Stimulated activated naive CD8-positive, alpha-beta T cell treated with anti-CD3 and anti-CD28 coated beads, Interleukin-15, amount 100 ng/mL, for 72 hours (primary cell): ENCODE data around the gene MLPH.

ENCODE experiments used
- ATAC-seq: fragments of 150-1000 bp; cut with Tn5 transposase; 2 replicates; pipeline ENCODE4 v1.10.0; 2021; ENCODE audit warnings: mild to moderate bottlenecking, moderate library complexity
- DNase-seq, 2 donors: peaks; one replicate each; pipeline ENCODE4 v3.0.0; 2021 to 2022
- H3K27ac Mint-ChIP-seq, 2 donors: one replicate each; pipeline ENCODE4 v1.8.0; 2022; ENCODE audit warnings: mild to moderate bottlenecking in 2 of 2, mixed read lengths in 2 of 2, moderate library complexity in 2 of 2
- H3K27me3 Mint-ChIP-seq: one replicate; pipeline ENCODE4 v1.8.0; 2022; ENCODE audit warnings: mixed read lengths
- H3K4me1 Mint-ChIP-seq: one replicate; pipeline ENCODE4 v1.8.0; 2022; ENCODE audit warnings: mild to moderate bottlenecking, mixed read lengths
- H3K4me3 Mint-ChIP-seq, 2 donors: one replicate each; pipeline ENCODE4 v1.8.0; 2022; ENCODE audit warnings: mild to moderate bottlenecking in 2 of 2, mixed read lengths in 2 of 2, moderate library complexity in 1 of 2
- H3K9me3 Mint-ChIP-seq, 2 donors: one replicate each; pipeline ENCODE4 v1.8.0; 2022; ENCODE audit warnings: mixed read lengths in 2 of 2

MLPH gene, protein sequence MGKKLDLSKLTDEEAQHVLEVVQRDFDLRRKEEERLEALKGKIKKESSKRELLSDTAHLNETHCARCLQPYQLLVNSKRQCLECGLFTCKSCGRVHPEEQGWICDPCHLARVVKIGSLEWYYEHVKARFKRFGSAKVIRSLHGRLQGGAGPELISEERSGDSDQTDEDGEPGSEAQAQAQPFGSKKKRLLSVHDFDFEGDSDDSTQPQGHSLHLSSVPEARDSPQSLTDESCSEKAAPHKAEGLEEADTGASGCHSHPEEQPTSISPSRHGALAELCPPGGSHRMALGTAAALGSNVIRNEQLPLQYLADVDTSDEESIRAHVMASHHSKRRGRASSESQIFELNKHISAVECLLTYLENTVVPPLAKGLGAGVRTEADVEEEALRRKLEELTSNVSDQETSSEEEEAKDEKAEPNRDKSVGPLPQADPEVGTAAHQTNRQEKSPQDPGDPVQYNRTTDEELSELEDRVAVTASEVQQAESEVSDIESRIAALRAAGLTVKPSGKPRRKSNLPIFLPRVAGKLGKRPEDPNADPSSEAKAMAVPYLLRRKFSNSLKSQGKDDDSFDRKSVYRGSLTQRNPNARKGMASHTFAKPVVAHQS

DNA sequence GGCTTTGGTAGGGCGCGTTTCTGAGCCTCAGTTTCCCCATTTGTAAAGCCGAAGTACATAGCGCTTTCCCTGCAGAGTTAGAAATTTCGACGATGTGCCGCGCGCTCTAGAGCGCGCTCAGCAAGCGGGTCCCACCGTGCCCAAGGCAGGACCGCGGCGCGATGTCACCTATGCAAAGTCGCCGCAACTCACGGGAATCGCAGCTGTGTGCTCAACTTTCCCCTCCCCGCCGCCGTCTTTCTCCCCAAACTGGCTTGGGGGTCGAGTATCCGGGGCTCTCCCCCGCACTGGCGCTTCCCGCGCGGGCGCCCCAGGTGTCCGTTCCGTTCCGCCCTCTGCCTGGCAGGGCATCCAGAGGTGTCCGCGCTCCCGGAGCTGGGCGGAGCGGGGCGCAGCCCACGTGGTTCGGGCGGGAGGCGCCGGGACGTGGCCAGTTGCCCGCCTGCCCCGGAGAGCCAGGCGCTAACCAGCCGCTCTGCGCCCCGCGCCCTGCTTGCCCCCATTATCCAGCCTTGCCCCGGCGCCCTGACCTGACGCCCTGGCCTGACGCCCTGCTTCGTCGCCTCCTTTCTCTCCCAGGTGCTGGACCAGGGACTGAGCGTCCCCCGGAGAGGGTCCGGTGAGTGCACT is at the start of gene MLPH:
TSS of gene MLPH (plus strand) at position 433 of the 630 bp plus-strand sequence. CDS start 6,176 bp downstream, outside the sequence.
- Mint-ChIP-seq H3K4me3 (peak within 1 kb of the TSS in 1 of 2 donors; percentile 46), H3K27ac (no peak within 1 kb of the TSS), H3K27me3 (peaks cover 83% of the 10 kb centered on the region), H3K9me3 (peaks cover 8 to 10% of the 10 kb centered on the region in 2 donors), H3K4me1 (peaks cover 9% of the 10 kb centered on the region)
- ATAC-seq (no peak), DNase-seq (no peak)

DNA sequence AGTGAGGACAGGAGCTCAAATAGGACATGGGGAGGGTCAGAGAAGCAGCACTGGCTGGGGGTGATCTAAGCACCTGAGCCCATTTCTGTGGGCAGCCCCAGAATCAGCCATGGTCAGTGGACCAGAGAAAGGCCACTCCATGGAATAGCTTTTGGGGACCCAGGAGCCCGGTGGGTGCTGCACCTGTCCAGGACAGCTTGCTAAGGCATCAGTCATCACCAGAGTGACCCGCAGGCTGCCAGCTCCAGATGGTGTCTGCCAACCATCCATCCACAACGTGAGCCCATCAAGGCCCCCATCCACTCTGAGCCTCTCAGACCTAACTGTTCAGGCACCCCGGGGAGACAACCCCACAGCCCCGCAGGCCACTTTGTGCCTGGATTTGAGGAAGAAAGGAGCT is 49.5 kb upstream of the MLPH start:
- Mint-ChIP-seq H3K4me1 (peaks cover 98% of the 10 kb centered on the region), H3K9me3 (peaks cover 0 to 3% of the 10 kb centered on the region in 2 donors), H3K27ac (peak overlapping the region; percentile 35 to 62), H3K27me3 (no peaks in the 10 kb centered on the region), H3K4me3 (no peak overlapping the region)
- no peak for DNase-seq
- ATAC-seq, result no peak

DNA sequence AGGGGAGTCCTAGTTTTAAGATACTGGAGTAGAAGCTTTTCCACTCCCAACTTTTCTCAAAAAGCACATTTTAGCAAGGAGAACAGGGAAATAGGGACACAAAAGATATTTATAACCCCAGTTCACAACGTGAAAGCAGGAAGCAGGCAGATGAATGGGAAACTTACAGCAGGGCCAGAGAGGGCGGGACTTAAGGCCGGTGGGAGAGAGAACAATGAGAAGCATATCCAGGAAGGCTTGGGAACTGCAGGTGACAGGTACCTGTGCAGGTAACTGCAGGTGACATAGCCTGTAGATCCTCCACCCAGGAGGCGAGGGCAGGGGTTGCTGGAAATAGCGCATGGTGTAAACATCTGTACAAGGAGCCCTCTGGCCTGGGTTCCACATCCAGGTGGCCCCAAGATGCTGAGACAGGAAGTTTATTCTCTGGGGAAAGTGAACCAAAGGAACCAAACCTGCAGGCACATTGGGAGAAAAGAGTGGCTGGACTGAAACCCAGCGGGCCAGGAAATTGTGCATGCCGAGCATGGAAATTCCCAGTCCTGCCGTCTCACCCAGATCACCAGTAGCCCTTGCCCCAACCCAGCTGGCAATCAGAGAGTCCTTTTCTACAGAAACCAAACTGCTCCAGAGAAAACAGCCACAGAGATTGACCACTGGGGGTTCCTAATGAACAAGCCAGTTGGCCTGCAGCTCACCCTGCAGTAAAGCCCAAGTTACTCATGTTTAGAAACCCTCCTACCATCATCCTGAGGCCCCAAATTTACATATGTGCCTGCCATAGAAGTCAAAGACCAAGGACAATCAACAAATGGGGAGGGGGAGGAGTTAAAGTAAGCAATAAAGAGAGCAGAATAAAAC is 48.7 kb upstream of the MLPH start:
- Mint-ChIP-seq H3K4me1 (peaks cover 98% of the 10 kb centered on the region), H3K9me3 (peaks cover 0 to 3% of the 10 kb centered on the region in 2 donors), H3K27ac (no peak overlapping the region), H3K27me3 (no peaks in the 10 kb centered on the region), H3K4me3 (no peak overlapping the region)
- ATAC-seq (no peak), DNase-seq (no peak)

DNA sequence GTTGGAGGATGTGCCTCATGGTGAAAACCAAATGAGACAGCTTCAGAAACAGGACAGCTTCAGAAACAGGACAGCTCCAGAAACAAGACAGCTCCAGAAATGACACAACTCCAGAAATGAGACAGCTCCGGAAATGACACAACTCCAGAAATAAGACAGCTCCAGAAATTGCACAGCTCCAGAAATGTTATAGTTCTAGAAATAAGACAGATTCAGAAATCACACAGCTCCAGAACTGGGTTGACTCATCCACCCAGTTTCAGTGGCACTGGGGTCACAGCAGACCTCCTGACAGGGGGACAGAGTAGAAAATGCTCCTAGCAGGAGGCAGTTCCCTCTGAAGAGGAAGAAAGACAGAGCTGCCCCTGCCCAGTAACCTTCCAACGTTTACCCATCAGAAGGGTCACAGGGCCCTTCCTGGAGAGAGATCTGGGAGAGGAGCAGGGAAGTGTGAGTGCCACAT is 46.2 kb upstream of the MLPH start:
- Mint-ChIP-seq H3K27me3 (no peaks in the 10 kb centered on the region), H3K27ac (peak overlapping the region; percentile 28 to 79), H3K4me1 (peaks cover 83% of the 10 kb centered on the region), H3K4me3 (peak overlapping the region; percentile 31 to 50), H3K9me3 (peaks cover 0 to 3% of the 10 kb centered on the region in 2 donors)
- peak; percentile 54 to 80 for DNase-seq
- peak; percentile 93 for ATAC-seq

DNA sequence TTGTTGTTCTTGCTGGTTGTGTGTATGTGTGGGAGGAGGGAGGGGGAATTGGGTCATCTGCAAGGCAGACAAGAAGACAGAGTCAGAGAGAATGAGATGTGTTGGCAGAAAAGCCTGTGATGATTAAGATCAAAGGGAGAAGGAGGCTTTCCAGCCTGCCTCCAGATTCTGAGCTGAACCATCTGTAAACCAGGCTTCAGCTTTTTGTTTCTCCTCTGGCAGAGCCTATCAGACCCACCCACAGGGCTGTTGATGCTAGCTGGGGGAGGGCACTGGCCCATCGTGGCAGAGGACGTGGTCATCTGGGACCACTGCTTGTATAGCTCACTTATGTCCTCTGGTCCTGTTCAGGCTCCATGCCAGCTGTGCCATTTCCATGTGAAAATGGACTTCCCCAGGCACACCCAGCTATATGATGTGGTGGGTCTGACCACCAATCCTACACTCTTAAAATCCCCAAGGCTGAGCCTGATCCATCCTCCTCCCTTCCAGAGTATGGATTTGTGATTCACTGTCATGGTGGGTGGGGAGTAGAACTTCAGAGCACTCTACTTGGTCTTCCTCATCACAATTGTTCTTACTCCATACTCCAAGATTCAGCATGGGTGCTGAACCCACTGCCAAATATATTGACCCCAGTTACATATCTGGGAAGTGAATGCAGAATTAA is 45.3 kb upstream of the MLPH start:
- peak in 1 of 2 donors; percentile 27 for DNase-seq
- peak; percentile 56 for ATAC-seq
- H3K9me3 Mint-ChIP-seq, result peaks cover 0 to 3% of the 10 kb centered on the region in 2 donors
- no peaks in the 10 kb centered on the region for H3K27me3 Mint-ChIP-seq
- H3K4me3 Mint-ChIP-seq, result peak overlapping the region; percentile 39 to 41
- H3K27ac Mint-ChIP-seq, result peak overlapping the region in 1 of 2 donors; percentile 84
- H3K4me1 Mint-ChIP-seq, result peaks cover 76% of the 10 kb centered on the region

DNA sequence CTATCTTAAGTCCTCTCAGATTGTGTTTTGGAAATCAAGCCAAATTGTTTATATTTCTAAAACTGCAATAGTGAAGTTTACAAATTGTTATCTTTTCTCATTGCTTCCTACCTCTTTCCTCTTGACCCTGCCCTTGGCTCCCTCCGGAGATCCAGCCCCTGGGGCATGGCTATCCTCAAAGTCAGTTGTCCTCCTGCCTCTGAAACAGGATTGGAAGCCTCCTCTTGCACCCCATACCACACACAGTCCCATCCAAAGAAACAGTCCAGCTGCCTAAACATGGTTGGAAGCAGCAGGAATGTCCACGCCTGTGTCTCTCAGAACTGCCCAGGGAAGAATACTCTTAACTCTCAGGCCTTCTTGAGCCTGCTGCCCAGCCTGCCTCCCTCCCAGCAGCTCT is 43.0 kb upstream of the MLPH start:
- Mint-ChIP-seq H3K27ac (no peak overlapping the region), H3K4me1 (peaks cover 62% of the 10 kb centered on the region), H3K4me3 (no peak overlapping the region), H3K27me3 (no peaks in the 10 kb centered on the region), H3K9me3 (peaks cover 0 to 3% of the 10 kb centered on the region in 2 donors)
- ATAC-seq (no peak), DNase-seq (no peak)

DNA sequence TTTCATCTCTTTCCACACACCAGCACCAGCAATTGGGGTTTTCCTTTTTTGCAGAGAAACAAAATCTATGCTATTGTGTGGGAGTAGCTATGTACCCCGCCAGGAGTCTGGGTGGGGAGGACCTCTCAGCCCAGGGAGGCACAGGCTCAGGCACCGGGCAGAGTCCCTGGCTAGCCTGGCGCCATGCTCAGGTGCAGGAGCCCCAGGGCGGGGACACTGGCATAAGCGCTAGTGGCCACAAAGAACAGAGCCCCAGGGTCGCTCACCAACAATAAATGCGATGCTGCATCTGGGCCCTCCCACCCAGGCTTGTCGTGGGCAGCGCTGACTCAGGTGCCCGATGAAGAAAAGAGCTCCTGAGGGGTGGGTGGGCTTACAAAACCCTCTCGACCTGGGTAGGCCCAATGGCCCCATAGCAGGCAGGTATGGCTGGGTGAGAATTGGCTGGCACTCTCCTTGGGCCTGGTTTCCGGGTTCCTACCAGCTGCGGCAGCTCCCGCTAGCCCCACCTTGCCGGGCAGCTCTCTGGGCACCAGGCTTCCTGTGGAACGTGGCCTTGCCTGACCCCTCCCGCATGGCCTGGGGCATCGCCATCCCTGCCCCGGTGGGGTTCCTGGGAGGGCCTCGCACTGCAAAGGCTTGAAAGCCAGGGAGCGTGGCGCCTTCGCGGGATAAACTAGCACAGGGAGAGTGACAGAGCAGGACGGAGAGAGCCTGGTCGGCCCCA is 41.3 kb upstream of the MLPH start:
- DNase-seq, result no peak
- H3K27ac Mint-ChIP-seq, result peak overlapping the region in 1 of 2 donors; percentile 29
- ATAC-seq, result no peak
- H3K27me3 Mint-ChIP-seq, result no peaks in the 10 kb centered on the region
- H3K4me1 Mint-ChIP-seq, result peaks cover 55% of the 10 kb centered on the region
- H3K9me3 Mint-ChIP-seq, result no peaks in the 10 kb centered on the region
- H3K4me3 Mint-ChIP-seq, result no peak overlapping the region

DNA sequence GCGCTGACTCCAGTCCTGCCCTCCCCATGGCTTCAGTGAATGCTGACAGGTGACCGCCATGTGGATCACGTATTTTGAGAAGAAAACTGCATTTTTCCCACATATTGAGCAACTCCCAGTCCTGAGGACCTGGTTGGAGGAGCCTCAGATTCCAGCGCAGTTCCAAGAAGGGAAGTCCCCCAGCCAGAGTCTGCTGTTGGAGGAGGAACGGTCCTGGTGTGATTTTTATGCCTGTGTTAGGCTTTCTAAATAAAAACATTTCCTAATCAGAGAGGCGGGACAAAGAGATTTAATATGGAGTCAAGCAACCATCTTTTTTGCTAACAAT is 40.7 kb upstream of the MLPH start:
- Mint-ChIP-seq H3K27me3 (no peaks in the 10 kb centered on the region), H3K27ac (no peak overlapping the region), H3K4me1 (peaks cover 50% of the 10 kb centered on the region), H3K4me3 (no peak overlapping the region), H3K9me3 (no peaks in the 10 kb centered on the region)
- no peak for ATAC-seq
- DNase-seq, result no peak

DNA sequence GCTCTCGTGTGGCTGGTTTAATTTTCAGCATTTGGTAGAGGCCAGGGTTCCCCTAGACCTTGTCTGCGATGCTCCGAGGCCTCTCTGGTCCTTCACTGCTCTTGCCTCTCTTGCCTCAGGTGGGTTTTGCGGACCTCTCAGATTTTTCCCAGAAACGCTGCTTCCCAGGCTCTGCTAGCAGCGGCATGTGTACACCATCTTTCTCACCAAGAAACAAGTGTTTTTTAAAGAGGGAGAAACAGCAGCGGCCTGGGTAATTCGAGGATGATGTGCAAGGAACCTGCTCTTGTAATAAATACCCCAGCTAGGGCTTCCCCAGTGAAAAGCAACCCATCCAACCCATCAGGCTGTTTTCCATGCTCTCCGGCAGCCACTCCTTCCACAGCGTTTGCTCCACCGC is 39.6 kb upstream of the MLPH start:
- DNase-seq (no peak), ATAC-seq (no peak)
- H3K27ac Mint-ChIP-seq, result no peak overlapping the region
- no peaks in the 10 kb centered on the region for H3K27me3 Mint-ChIP-seq
- H3K4me1 Mint-ChIP-seq, result peaks cover 38% of the 10 kb centered on the region
- no peaks in the 10 kb centered on the region for H3K9me3 Mint-ChIP-seq
- no peak overlapping the region for H3K4me3 Mint-ChIP-seq

DNA sequence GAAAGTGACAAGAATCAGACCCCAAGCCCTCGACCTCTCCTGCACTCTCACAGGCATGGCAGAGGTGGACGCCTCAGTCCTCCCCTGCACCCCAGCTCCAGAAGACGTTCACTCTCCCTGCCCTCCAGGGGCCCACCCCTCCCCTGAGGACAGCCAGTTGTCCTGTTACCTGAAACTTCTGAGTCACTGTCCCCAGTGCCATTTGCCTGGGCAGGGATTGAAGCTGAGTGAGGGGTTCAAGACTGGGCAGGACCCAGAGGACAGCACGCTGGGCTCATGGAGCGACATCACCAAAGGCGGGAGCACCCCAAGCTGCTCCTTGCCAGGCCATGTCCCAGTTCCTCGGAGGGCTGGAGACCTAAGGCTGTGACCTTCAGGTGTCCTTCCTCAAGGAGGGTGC is 38.9 kb upstream of the MLPH start:
- DNase-seq (no peak), ATAC-seq (no peak)
- Mint-ChIP-seq H3K9me3 (no peaks in the 10 kb centered on the region), H3K27ac (no peak overlapping the region), H3K4me1 (peaks cover 31% of the 10 kb centered on the region), H3K27me3 (no peaks in the 10 kb centered on the region), H3K4me3 (no peak overlapping the region)

DNA sequence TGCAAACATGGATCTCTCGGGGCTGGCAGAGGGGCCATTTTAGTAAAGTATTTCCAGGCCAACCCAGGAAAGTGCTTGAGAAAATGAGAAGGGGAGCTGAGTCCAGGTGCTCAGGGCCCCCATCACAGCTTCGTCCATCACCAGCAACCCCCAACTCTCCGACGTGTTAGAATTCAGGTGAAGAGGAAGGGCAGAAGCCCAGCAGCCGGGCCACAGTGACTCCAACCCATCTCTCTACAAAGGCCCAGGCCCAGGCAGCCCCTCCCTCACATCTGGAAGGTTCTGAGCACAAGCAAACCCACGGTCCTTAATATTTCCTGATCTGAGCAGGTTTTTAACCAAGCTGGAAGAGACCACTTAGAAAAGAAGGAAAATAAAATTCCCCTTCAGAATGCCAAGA is 38.4 kb upstream of the MLPH start:
- Mint-ChIP-seq H3K27me3 (no peaks in the 10 kb centered on the region), H3K9me3 (no peaks in the 10 kb centered on the region), H3K4me1 (peaks cover 29% of the 10 kb centered on the region), H3K4me3 (no peak overlapping the region), H3K27ac (no peak overlapping the region)
- DNase-seq (no peak), ATAC-seq (no peak)

DNA sequence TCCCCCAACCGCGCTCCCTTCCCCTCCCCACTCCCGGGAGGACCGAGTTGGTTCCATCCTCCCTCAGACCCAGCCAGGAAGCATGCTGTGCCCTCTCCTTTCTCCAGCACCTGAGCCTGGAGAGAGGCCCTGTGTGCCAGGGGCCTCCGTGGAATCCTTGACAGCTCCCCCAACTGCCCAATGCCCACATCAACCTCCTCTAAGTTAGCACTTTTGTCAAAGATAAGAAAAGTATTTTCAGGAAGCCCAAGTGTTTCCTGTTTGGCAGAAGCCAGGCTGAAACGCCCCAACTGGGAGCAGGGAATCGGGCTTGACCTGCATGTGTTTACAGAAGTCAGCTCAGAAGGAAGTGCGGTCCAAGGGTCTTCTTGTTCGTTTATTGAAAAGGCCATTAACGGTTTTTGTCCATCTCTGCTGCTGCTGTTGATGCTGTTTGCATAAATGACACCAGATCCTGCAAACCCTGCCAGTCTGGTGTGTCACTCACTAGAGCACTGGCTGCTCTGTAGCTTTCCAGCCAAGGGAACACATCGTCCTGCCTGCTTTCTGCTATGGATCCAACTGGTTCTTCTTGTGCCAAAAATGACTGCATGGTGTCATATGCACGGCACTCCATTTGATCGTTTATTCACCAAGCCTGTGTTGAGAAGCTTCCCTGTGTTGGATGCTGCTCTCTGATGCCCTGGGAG is 37.7 kb upstream of the MLPH start:
- no peaks in the 10 kb centered on the region for H3K9me3 Mint-ChIP-seq
- no peak overlapping the region for H3K4me3 Mint-ChIP-seq
- H3K4me1 Mint-ChIP-seq, result peaks cover 29% of the 10 kb centered on the region
- H3K27me3 Mint-ChIP-seq, result no peaks in the 10 kb centered on the region
- no peak overlapping the region for H3K27ac Mint-ChIP-seq
- no peak for ATAC-seq
- no peak for DNase-seq

DNA sequence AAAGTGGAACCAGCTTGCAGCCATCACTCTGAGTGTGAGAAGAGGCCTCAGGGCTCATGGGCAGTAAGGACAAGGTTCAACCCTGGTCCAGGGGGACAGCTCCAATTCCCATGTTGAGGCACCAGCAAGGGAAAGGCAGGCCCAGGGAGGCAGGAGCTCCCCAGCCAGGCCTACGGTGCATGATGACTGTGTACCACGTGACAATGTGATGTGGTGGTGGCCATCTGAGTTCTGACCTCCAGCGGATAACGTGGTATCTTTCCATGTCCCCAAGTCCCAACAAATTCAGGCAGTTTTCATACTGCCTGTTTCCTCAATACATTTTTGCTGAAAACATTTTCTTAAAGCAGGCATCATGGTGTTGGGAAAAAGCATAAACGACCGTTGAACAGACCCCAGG is 36.9 kb upstream of the MLPH start:
- no peak overlapping the region for H3K4me3 Mint-ChIP-seq
- peaks cover 26% of the 10 kb centered on the region for H3K4me1 Mint-ChIP-seq
- ATAC-seq (no peak), DNase-seq (no peak)
- H3K27me3 Mint-ChIP-seq, result no peaks in the 10 kb centered on the region
- H3K9me3 Mint-ChIP-seq, result no peaks in the 10 kb centered on the region
- no peak overlapping the region for H3K27ac Mint-ChIP-seq

DNA sequence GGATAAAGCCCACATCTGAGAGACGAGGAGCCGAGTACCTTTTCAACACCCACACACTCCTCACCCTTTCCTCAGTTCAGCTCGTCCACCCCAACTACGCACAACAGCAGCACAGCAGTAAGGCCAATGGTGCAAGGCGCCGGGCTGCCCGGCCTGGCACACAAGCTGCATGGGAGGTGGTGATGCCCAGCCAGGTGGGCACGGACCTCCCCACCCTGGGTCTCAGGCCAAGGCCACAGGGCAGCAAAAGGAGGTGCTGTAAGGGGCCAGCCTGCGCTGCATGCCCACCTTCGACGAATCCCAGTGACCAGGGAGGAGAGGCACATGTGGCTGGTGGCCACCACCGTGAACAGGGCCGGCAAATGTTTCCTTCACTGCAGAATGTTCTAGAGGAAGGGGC is 36.5 kb upstream of the MLPH start:
- no peaks in the 10 kb centered on the region for H3K9me3 Mint-ChIP-seq

More for the DNA sequence above, 36.5 kb upstream of the MLPH start:
- Mint-ChIP-seq H3K4me3 (no peak overlapping the region), H3K27me3 (no peaks in the 10 kb centered on the region), H3K27ac (no peak overlapping the region), H3K4me1 (peaks cover 22% of the 10 kb centered on the region)
- ATAC-seq (no peak), DNase-seq (no peak)
